Activated naive CD4-positive, alpha-beta T cell treated with anti-CD3 and anti-CD28 coated beads, Interleukin-2, amount 10 ng/mL, durations not matched to agents 7 days and 5 days (primary cell): ENCODE results near the gene LSR.

Experiments used
- CTCF ChIA-PET: fragments of 350-600 bp; sonication (Branson Sonifier 250); formaldehyde crosslinking; loops from one replicate; lab custom pipeline; 2021; ENCODE audit warnings: antibody characterized with exemption; lab: Charles Lee
- DNase-seq: peaks from one replicate; pipeline ENCODE4 v3.0.0-alpha.2; 2020
- H3K27ac Mint-ChIP-seq: one replicate; pipeline ENCODE4 v1.8.0; 2021; ENCODE audit warnings: mild to moderate bottlenecking, moderate library complexity, mixed read lengths
- H3K27me3 Mint-ChIP-seq: one replicate; pipeline ENCODE4 v1.8.0; 2021; ENCODE audit warnings: mild to moderate bottlenecking, mixed read lengths
- H3K36me3 Mint-ChIP-seq: one replicate; pipeline ENCODE4 v1.8.0; 2021; ENCODE audit warnings: mixed read lengths
- H3K4me1 Mint-ChIP-seq: one replicate; pipeline ENCODE4 v1.8.0; 2021; ENCODE audit warnings: mixed read lengths
- H3K4me3 Mint-ChIP-seq: one replicate; pipeline ENCODE4 v1.8.0; 2021; ENCODE audit warnings: mild to moderate bottlenecking, moderate library complexity, mixed read lengths
- H3K9me3 Mint-ChIP-seq: one replicate; pipeline ENCODE4 v1.8.0; 2021; ENCODE audit warnings: mixed read lengths

Gene LSR

GRCh38 chr19:35287713-35288112 is 38.9 kb downstream of the LSR start:
- no peak for DNase-seq
- H3K4me3 Mint-ChIP-seq = no peak overlapping the region
- no peaks in the 10 kb centered on the region for H3K36me3 Mint-ChIP-seq
- no peaks in the 10 kb centered on the region for H3K9me3 Mint-ChIP-seq
- H3K27ac Mint-ChIP-seq = no peak overlapping the region
- CTCF ChIA-PET = no interaction called here
- no peaks in the 10 kb centered on the region for H3K4me1 Mint-ChIP-seq
- peaks cover 64% of the 10 kb centered on the region for H3K27me3 Mint-ChIP-seq

DNA sequence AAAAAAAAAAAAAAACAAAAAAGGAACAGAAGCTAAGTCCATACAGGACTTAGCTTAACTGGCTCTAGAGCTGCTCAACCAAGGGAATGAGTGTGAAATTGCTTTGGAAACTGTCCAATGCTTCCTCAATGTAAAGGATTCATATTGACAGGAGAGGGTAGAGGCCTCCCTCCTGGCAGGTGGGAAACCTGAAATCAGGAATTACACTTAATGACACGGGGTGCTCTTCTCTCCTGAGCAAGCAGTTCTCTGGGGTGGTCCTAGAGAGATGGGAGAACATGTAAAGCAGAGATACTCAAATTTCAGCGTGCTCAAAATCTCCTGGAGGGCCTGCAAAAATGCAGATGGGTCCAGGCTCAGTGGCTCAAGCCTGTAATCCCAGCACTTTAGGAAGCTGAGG is 39.5 kb downstream of the LSR start:
- no peak overlapping the region for H3K4me3 Mint-ChIP-seq
- no peak for DNase-seq
- H3K9me3 Mint-ChIP-seq = no peaks in the 10 kb centered on the region
- H3K36me3 Mint-ChIP-seq = no peaks in the 10 kb centered on the region
- CTCF ChIA-PET = no interaction called here
- H3K4me1 Mint-ChIP-seq = no peaks in the 10 kb centered on the region
- H3K27ac Mint-ChIP-seq = no peak overlapping the region
- peaks cover 58% of the 10 kb centered on the region for H3K27me3 Mint-ChIP-seq

DNA sequence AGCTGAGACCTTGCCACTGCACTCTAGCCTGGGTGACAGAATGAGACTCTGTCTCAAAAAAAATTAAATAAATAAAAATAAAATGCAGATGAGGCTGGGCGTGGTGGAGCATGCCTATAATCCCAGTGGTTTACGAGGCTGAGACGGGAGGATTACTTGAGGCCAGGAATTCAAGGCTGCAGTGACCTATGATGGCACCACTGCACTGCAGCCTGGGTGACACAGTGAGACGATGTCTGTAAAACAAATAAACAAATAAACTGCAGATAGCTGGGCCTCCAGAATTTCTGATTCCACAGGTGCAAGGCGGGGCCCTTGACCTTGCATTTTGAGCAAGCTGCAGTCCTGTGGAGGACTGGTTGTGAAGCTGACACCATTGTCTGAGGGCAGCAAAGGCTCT is 40.1 kb downstream of the LSR start:
- peaks cover 53% of the 10 kb centered on the region for H3K27me3 Mint-ChIP-seq
- CTCF ChIA-PET = interaction anchor here (1.0 kb wide), 1 partner anchor 147 kb away, joined by 3 read pairs; no protein-coding TSS in a partner anchor
- H3K4me1 Mint-ChIP-seq = no peaks in the 10 kb centered on the region
- no peak for DNase-seq
- H3K27ac Mint-ChIP-seq = no peak overlapping the region
- H3K4me3 Mint-ChIP-seq = no peak overlapping the region
- no peaks in the 10 kb centered on the region for H3K36me3 Mint-ChIP-seq
- H3K9me3 Mint-ChIP-seq = no peaks in the 10 kb centered on the region

DNA sequence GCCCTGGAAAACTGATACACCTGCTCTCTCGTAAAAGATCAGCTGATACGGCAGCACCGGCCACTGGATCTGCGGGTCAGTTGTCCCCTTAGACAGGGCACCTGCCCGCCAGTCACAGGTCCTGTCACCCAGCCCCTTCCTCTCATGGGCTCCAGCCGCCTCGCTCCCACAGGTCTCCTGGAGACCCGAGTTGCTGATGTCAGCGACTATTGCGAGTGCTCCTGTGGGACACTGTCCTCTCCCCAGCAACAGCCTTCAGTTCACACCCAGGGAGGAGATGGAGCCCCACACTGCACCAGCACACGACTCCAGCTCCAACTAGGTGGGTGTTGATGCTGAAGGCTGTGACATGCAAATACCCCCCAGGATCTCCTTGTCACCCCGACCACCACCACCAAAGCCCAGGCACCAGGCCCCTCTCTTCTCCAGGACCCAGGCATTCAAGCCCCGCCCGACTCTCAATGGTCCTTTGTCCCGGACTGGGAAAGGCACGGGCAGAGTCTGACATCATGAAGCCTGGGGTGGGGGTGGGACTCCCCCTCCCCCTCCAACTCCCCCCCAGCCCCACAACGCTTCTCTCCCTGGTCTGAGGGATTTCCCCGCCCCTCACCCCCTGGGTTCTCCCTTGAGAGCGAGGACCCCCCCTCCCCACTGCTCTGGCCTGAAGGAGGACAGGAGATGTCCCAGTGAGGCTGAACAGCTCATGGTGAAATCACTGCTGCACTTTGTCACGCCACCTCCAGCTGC is 41.8 kb downstream of the LSR start:
- Mint-ChIP-seq H3K4me1 (peaks cover under 1% of the 10 kb centered on the region), H3K27me3 (peaks cover 44% of the 10 kb centered on the region), H3K36me3 (no peaks in the 10 kb centered on the region), H3K27ac (no peak overlapping the region), H3K4me3 (no peak overlapping the region), H3K9me3 (no peaks in the 10 kb centered on the region)
- no peak for DNase-seq
- CTCF ChIA-PET = no interaction called here

DNA sequence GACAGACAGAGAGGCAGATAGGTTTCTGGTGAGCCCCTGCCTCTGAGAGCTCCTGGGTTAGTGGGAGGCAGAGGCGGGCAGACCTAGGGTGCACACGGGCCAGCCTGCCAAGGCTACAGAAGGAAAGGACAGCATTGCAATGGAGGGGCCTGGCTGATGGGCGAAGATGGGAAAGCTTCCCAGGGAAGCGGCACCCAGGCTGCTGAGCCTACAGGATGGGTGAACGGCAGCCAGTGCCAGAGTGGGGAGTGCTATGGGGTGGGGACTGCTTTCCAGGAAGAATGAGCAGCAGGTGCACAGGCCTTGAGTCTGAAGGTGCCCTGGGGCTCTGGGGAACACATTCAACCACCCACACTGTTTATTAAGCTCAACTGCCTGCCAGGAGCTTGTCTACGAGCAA is 42.5 kb downstream of the LSR start:
- no peaks in the 10 kb centered on the region for H3K9me3 Mint-ChIP-seq
- H3K4me1 Mint-ChIP-seq = peaks cover 8% of the 10 kb centered on the region
- CTCF ChIA-PET = no interaction called here
- no peak overlapping the region for H3K27ac Mint-ChIP-seq
- H3K4me3 Mint-ChIP-seq = no peak overlapping the region
- no peak for DNase-seq
- peaks cover 41% of the 10 kb centered on the region for H3K27me3 Mint-ChIP-seq
- no peaks in the 10 kb centered on the region for H3K36me3 Mint-ChIP-seq

DNA sequence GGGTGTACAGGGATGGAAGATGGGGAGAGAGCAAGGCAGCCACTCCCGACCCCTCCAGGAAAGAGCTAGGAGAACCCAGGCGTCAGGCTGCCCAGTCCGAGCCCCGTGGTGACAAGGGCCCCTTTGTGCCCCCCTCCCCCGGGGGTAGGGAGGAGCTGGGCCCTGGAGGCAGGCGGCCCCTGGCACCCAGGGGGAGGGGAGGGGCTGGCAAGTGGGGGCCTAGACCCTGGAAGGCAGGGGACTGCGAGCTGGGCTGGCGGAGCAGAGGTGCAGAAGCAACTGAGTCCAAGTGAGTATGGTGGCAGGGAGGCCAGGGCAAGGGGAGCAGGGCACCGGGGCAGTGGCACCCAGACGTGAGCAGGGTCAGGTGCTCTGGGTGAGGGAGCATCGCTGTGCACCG is 43.1 kb downstream of the LSR start, which contains the start of gene MAG:
Gene MAG (plus strand): TSS at position 246 of the 400 bp plus-strand sequence. CDS start 3,248 bp downstream, outside the sequence.
- no peaks in the 10 kb centered on the region for H3K36me3 Mint-ChIP-seq
- CTCF ChIA-PET = no interaction called here
- H3K4me3 Mint-ChIP-seq = no peak within 1 kb of the TSS
- H3K9me3 Mint-ChIP-seq = no peaks in the 10 kb centered on the region
- H3K27ac Mint-ChIP-seq = no peak within 1 kb of the TSS
- H3K27me3 Mint-ChIP-seq = peaks cover 40% of the 10 kb centered on the region
- no peak for DNase-seq
- peaks cover 8% of the 10 kb centered on the region for H3K4me1 Mint-ChIP-seq

DNA sequence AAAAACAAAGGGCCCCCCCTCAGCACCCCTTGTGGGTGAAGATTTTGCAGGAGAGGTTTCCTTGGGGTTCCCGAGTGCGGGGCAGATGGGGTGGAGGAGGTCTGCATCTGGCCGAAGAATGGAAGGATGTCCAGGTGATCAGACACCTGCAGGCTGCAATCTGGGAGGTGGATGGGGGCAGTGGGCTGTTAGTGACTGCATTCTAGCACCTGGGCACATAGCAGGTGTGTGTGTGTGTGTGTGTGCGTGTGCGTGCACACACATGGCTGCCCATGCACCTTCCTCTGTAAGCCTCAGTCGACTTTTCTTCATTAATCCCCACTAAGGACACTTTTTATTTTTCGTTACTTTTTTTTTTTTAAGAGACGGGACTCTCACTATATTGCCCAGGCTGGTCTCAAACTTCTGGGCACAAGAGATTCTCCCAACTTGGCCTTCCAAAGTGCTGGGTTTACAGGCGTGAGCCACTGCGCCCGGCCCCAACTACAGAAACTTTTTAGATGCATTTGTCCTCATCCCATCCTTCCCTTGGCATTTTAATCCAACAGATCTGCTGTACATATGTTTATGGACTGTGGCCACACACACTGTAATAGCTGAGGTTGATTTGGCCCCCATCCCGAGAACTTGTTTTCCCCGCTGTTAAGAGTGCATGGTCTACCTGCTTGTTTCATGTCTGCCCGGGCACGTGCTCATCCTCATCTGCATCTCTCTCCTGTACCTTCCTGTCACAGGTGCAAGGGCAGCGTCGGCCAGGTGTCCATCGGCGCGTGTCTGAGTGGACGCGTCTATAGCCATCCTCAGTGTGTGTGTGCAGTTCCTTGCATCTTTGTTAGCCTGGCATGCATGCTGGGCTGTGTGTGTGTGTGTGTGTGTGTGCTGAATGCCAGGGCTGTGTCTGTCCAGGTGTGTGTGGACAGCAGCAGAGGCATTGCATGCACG is 43.9 kb downstream of the LSR start:
- H3K4me3 Mint-ChIP-seq = no peak overlapping the region
- H3K27ac Mint-ChIP-seq = no peak overlapping the region

GRCh38 chr19:35293363-35293739 is 44.5 kb downstream of the LSR start:
- DNase-seq = no peak
- peaks cover 8% of the 10 kb centered on the region for H3K4me1 Mint-ChIP-seq
- H3K36me3 Mint-ChIP-seq = no peaks in the 10 kb centered on the region
- H3K27me3 Mint-ChIP-seq = peaks cover 40% of the 10 kb centered on the region
- no peaks in the 10 kb centered on the region for H3K9me3 Mint-ChIP-seq
- no peak overlapping the region for H3K4me3 Mint-ChIP-seq
- CTCF ChIA-PET = no interaction called here
- no peak overlapping the region for H3K27ac Mint-ChIP-seq

More for the DNA sequence above, 43.9 kb downstream of the LSR start:
- H3K9me3 Mint-ChIP-seq = no peaks in the 10 kb centered on the region
- DNase-seq = no peak
- H3K36me3 Mint-ChIP-seq = no peaks in the 10 kb centered on the region
- peaks cover 8% of the 10 kb centered on the region for H3K4me1 Mint-ChIP-seq
- peaks cover 40% of the 10 kb centered on the region for H3K27me3 Mint-ChIP-seq
- CTCF ChIA-PET = no interaction called here

- H3K4me3 Mint-ChIP-seq = no peak overlapping the region
- no peak overlapping the region for H3K27ac Mint-ChIP-seq
- no peak for DNase-seq
- CTCF ChIA-PET = no interaction called here
- no peaks in the 10 kb centered on the region for H3K36me3 Mint-ChIP-seq
- H3K4me1 Mint-ChIP-seq = peaks cover 8% of the 10 kb centered on the region
- no peaks in the 10 kb centered on the region for H3K9me3 Mint-ChIP-seq
- H3K27me3 Mint-ChIP-seq = peaks cover 40% of the 10 kb centered on the region
These were observed 45.0 kb downstream of the LSR start for GRCh38 chr19:35293808-35294207.

DNA sequence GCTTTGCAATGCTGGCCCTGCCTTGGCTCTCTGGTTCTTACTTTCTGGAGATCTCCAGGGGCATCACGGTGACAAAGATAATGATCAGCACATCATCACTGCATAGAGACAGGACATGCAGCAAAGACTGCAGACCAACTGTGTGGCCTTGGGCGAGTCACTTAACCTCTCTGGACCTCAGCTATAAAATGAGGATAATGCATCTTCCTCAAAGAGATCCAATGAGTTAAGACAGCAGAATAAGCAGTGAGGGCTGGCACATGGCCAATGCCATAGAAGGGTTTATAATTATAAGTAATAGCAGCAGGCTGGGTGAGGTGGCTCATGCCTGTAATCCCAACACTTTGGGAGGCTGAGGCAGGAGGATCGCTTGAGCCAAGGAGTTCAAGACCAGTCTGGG is 45.5 kb downstream of the LSR start:
- no peak for DNase-seq
- CTCF ChIA-PET = no interaction called here
- no peaks in the 10 kb centered on the region for H3K9me3 Mint-ChIP-seq
- peaks cover 39% of the 10 kb centered on the region for H3K27me3 Mint-ChIP-seq
- H3K4me3 Mint-ChIP-seq = no peak overlapping the region
- no peaks in the 10 kb centered on the region for H3K36me3 Mint-ChIP-seq
- H3K27ac Mint-ChIP-seq = no peak overlapping the region
- peaks cover 8% of the 10 kb centered on the region for H3K4me1 Mint-ChIP-seq

- DNase-seq = no peak
- Mint-ChIP-seq H3K9me3 (no peaks in the 10 kb centered on the region), H3K27ac (no peak overlapping the region), H3K4me1 (peaks cover 8% of the 10 kb centered on the region), H3K4me3 (no peak overlapping the region), H3K27me3 (peaks cover 34% of the 10 kb centered on the region), H3K36me3 (no peaks in the 10 kb centered on the region)
- CTCF ChIA-PET = interaction anchor here (0.9 kb wide), 1 partner anchor 18 kb away, joined by 3 read pairs; no protein-coding TSS in a partner anchor
These were observed 46.3 kb downstream of the LSR start for GRCh38 chr19:35294859-35295791.

DNA sequence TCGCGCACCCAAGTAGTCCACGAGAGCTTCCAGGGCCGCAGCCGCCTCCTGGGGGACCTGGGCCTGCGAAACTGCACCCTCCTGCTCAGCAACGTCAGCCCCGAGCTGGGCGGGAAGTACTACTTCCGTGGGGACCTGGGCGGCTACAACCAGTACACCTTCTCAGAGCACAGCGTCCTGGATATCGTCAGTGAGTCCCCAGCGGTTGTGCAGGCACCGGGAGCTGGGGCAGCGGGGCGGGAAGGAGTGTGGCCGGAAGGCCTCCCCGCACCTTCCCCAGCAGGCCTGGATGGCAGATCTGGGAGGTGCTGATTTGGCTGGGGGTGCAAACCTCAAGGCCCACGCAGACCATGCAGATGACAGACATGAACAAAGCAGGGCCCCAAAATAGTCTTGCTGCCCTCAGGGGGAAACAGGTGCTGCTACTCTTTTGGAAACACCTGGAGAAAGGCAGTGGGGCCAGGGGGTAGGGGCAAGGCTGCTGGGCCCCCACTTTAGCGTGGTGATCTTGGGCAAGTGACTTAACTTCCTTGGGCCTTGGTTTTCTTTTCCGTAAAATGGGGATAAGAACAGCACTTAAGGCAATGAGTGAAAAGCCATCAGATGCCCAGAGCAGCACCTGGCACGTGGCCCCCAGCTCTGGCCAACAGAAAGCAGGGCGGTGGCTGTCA is 47.1 kb downstream of the LSR start:
- DNase-seq = peak; percentile 62

More for the DNA sequence above, 47.1 kb downstream of the LSR start:
- Mint-ChIP-seq H3K9me3 (no peaks in the 10 kb centered on the region), H3K27ac (peak overlapping the region; percentile 16), H3K4me1 (peaks cover 8% of the 10 kb centered on the region), H3K27me3 (peaks cover 26% of the 10 kb centered on the region), H3K36me3 (no peaks in the 10 kb centered on the region), H3K4me3 (no peak overlapping the region)
- CTCF ChIA-PET = interaction anchor here (0.9 kb wide), 1 partner anchor 18 kb away, joined by 3 read pairs; no protein-coding TSS in a partner anchor
